Trophoblast cell (in vitro differentiated cells and primary cell): ENCODE data around the gene CAMP.
"Not testable (repeated sequence)": the region's sequence is repeated elsewhere in the genome, so short reads cannot be mapped to it uniquely, and the experiment has no call there.

Experiments used
- DNase-seq, 2 donors: peaks; one replicate each; pipeline ENCODE4 v3.0.0-alpha.2; 2016
- H2AFZ ChIP-seq: 2 replicates; pipeline ENCODE4 v1.6.1; 2013; ENCODE audit warnings: low read length, moderate library complexity, mild to moderate bottlenecking; ENCODE audit not compliant: insufficient read depth, poor library complexity
- H2AK5ac ChIP-seq: 2 replicates; pipeline ENCODE4 v1.6.1; 2013; ENCODE audit warnings: mild to moderate bottlenecking, low read length
- H2BK120ac ChIP-seq: 2 replicates; pipeline ENCODE4 v1.6.1; 2013; ENCODE audit warnings: low read length, mild to moderate bottlenecking, moderate library complexity; ENCODE audit not compliant: insufficient read depth, poor library complexity
- H2BK12ac ChIP-seq: 2 replicates; pipeline ENCODE4 v1.6.1; 2013; ENCODE audit warnings: mild to moderate bottlenecking, low read length, moderate library complexity
- H2BK5ac ChIP-seq: 2 replicates; pipeline ENCODE4 v1.6.1; 2013; ENCODE audit warnings: low read length, low read depth, moderate library complexity, mild to moderate bottlenecking; ENCODE audit not compliant: poor library complexity
- H3K14ac ChIP-seq: 2 replicates; pipeline ENCODE4 v1.6.1; 2013; ENCODE audit warnings: mild to moderate bottlenecking, low read length
- H3K18ac ChIP-seq: 2 replicates; pipeline ENCODE4 v1.6.1; 2013; ENCODE audit warnings: mild to moderate bottlenecking, low read length
- H3K23ac ChIP-seq: 2 replicates; pipeline ENCODE4 v1.6.1; 2013; ENCODE audit warnings: low read length
- H3K27ac ChIP-seq: 2 replicates; pipeline ENCODE4 v1.5.1; 2013; ENCODE audit warnings: low read depth, mild to moderate bottlenecking, inconsistent platforms, low read length, moderate library complexity
- H3K27me3 ChIP-seq: 2 replicates; pipeline ENCODE4 v1.6.1; 2013; ENCODE audit warnings: inconsistent platforms, mild to moderate bottlenecking, low read length, moderate library complexity; ENCODE audit not compliant: insufficient read depth
- H3K36me3 ChIP-seq, 2 experiments: 1 replicate in 1 of 2; 2 replicates in 1 of 2; pipeline ENCODE4 v1.6.1; 2013; ENCODE audit warnings: low read length in 2 of 2, mild to moderate bottlenecking in 2 of 2, moderate library complexity in 1 of 2; ENCODE audit not compliant: insufficient read depth in 2 of 2, control insufficient read depth in 1 of 2
- H3K4ac ChIP-seq: 2 replicates; pipeline ENCODE4 v1.6.1; 2013; ENCODE audit warnings: low read depth, mild to moderate bottlenecking, low read length, moderate library complexity
- H3K4me1 ChIP-seq, 2 experiments: 1 replicate in 1 of 2; 2 replicates in 1 of 2; pipeline ENCODE4 v1.6.1; 2013; ENCODE audit warnings: low read length in 2 of 2, mild to moderate bottlenecking in 2 of 2, moderate library complexity in 1 of 2; ENCODE audit not compliant: insufficient read depth in 2 of 2, control insufficient read depth in 1 of 2
- H3K4me2 ChIP-seq: 2 replicates; pipeline ENCODE4 v1.6.1; 2013; ENCODE audit warnings: inconsistent platforms, mild to moderate bottlenecking, low read length, moderate library complexity
- H3K4me3 ChIP-seq: 2 replicates; pipeline ENCODE4 v1.5.1; 2013; ENCODE audit warnings: mild to moderate bottlenecking, low read depth, low read length, inconsistent platforms
- H3K79me1 ChIP-seq: one replicate; pipeline ENCODE4 v1.6.1; 2013; ENCODE audit warnings: low read length
- H3K79me2 ChIP-seq: 2 replicates; pipeline ENCODE4 v1.6.1; 2013; ENCODE audit warnings: low read length, mild to moderate bottlenecking; ENCODE audit not compliant: control insufficient read depth, insufficient read depth, poor library complexity
- H3K9ac ChIP-seq: 2 replicates; pipeline ENCODE4 v1.6.1; 2013; ENCODE audit warnings: mild to moderate bottlenecking, low read length
- H3K9me3 ChIP-seq: 2 replicates; pipeline ENCODE4 v1.6.1; 2013; ENCODE audit warnings: low read depth, mild to moderate bottlenecking, control low read depth, inconsistent platforms, low read length; ENCODE audit not compliant: insufficient read depth
- H4K12ac ChIP-seq: 2 replicates; pipeline ENCODE4 v1.6.1; 2013; ENCODE audit warnings: low read depth, mild to moderate bottlenecking, low read length, moderate library complexity
- H4K8ac ChIP-seq: 2 replicates; pipeline ENCODE4 v1.6.1; 2013; ENCODE audit warnings: low read depth, mild to moderate bottlenecking, low read length, moderate library complexity
- H4K91ac ChIP-seq: one replicate; pipeline ENCODE4 v1.6.1; 2013; ENCODE audit warnings: low read depth, mild to moderate bottlenecking, low read length, moderate library complexity
- WGBS: extraction: QIAGEN DNeasy Blood & Tissue Kit; methylation state at CpG from one replicate; pipeline ENCODE4 v1.1.7; 2013; ENCODE audit warnings: missing lambda C conversion rate; ENCODE audit not compliant: insufficient read length, insufficient coverage; ENCODE audit errors: extremely low coverage; 5-methylcytosine and 5-hydroxymethylcytosine counted together

The CAMP gene

GRCh38 chr3:48208076-48208475 lies 15.2 kb upstream of the CAMP start:
- no peak overlapping the region for H3K18ac ChIP-seq
- no peak overlapping the region for H3K23ac ChIP-seq
- H3K79me2 ChIP-seq: no peaks in the 10 kb centered on the region
- H2AFZ ChIP-seq: no peak overlapping the region
- WGBS: no CpG with 5 or more reads among the region's 3 CpGs
- no peak overlapping the region for H3K9ac ChIP-seq
- H2BK120ac ChIP-seq: no peak overlapping the region
- H3K79me1 ChIP-seq: no peaks in the 10 kb centered on the region
- no peaks in the 10 kb centered on the region for H3K4me1 ChIP-seq
- H2BK5ac ChIP-seq: no peak overlapping the region
- H3K4me3 ChIP-seq: no peak overlapping the region
- no peak overlapping the region for H3K27ac ChIP-seq
- H2AK5ac ChIP-seq: no peak overlapping the region
- DNase-seq: no peak
- H3K27me3 ChIP-seq: no peaks in the 10 kb centered on the region
- H3K36me3 ChIP-seq: no peaks in the 10 kb centered on the region
- no peak overlapping the region for H3K4me2 ChIP-seq
- H3K14ac ChIP-seq: no peak overlapping the region
- no peak overlapping the region for H3K4ac ChIP-seq
- peaks cover 6% of the 10 kb centered on the region for H3K9me3 ChIP-seq
- H2BK12ac ChIP-seq: no peak overlapping the region
- no peak overlapping the region for H4K12ac ChIP-seq
- H4K91ac ChIP-seq: no peak overlapping the region
- no peak overlapping the region for H4K8ac ChIP-seq

- no peaks in the 10 kb centered on the region for H3K79me1 ChIP-seq
- no peak overlapping the region for H3K23ac ChIP-seq
- H3K4me1 ChIP-seq: no peaks in the 10 kb centered on the region
- H3K27ac ChIP-seq: no peak overlapping the region
- H4K12ac ChIP-seq: no peak overlapping the region
- H3K4me3 ChIP-seq: no peak overlapping the region
- no peaks in the 10 kb centered on the region for H3K27me3 ChIP-seq
- H3K36me3 ChIP-seq: no peaks in the 10 kb centered on the region
- no peak overlapping the region for H2BK12ac ChIP-seq
- no peak overlapping the region for H2AFZ ChIP-seq
- no peak overlapping the region for H3K9ac ChIP-seq
- H3K4me2 ChIP-seq: no peak overlapping the region
- H3K9me3 ChIP-seq: peaks cover 8% of the 10 kb centered on the region
- no peak overlapping the region for H2BK5ac ChIP-seq
- H4K91ac ChIP-seq: no peak overlapping the region
- H3K4ac ChIP-seq: no peak overlapping the region
- WGBS: no CpG with 5 or more reads among the region's 4 CpGs
- H3K18ac ChIP-seq: no peak overlapping the region
- no peak overlapping the region for H2BK120ac ChIP-seq
- DNase-seq: no peak
- H2AK5ac ChIP-seq: no peak overlapping the region
- H3K79me2 ChIP-seq: no peaks in the 10 kb centered on the region
- H3K14ac ChIP-seq: no peak overlapping the region
- H4K8ac ChIP-seq: no peak overlapping the region
These were observed 13.8 kb upstream of the CAMP start for GRCh38 chr3:48209445-48209844.

GRCh38 chr3:48210534-48210933 lies 12.8 kb upstream of the CAMP start:
- not testable (repeated sequence) for H3K9ac ChIP-seq, H3K14ac ChIP-seq, H3K23ac ChIP-seq, H4K8ac ChIP-seq, H2AK5ac ChIP-seq, H4K12ac ChIP-seq, H2BK5ac ChIP-seq, H3K36me3 ChIP-seq, H2BK120ac ChIP-seq, H3K4me1 ChIP-seq, H3K4me3 ChIP-seq, H3K27me3 ChIP-seq, H3K9me3 ChIP-seq, H3K27ac ChIP-seq, H3K79me1 ChIP-seq, H2BK12ac ChIP-seq, H2AFZ ChIP-seq, H3K18ac ChIP-seq, H3K79me2 ChIP-seq, H3K4me2 ChIP-seq, H4K91ac ChIP-seq, H3K4ac ChIP-seq
- peak in 1 of 2 donors; percentile 12 for DNase-seq
- no CpG with 5 or more reads among the region's 48 CpGs for WGBS

GRCh38 chr3:48211776-48212175 lies 11.5 kb upstream of the CAMP start:
- H4K8ac ChIP-seq, H4K12ac ChIP-seq, H3K23ac ChIP-seq, H2BK120ac ChIP-seq, H3K4ac ChIP-seq, H3K27me3 ChIP-seq, H3K14ac ChIP-seq, H2BK5ac ChIP-seq, H3K4me1 ChIP-seq, H3K9ac ChIP-seq, H3K36me3 ChIP-seq, H3K4me2 ChIP-seq, H3K27ac ChIP-seq, H4K91ac ChIP-seq, H3K79me1 ChIP-seq, H3K9me3 ChIP-seq, H3K4me3 ChIP-seq, H2BK12ac ChIP-seq, H2AFZ ChIP-seq, DNase-seq, H2AK5ac ChIP-seq, H3K18ac ChIP-seq, H3K79me2 ChIP-seq: not testable (repeated sequence)
- WGBS: no CpG with 5 or more reads among the region's 36 CpGs
